ENCODE data around the gene CBY2. TPM values are rescaled to one million over a fixed set of nuclear protein-coding genes. Genes with fewer than 3 reads are reported as not detected.

Gene CBY2
- total RNA-seq, 2 experiments from 2014 or later = not detected

DNA sequence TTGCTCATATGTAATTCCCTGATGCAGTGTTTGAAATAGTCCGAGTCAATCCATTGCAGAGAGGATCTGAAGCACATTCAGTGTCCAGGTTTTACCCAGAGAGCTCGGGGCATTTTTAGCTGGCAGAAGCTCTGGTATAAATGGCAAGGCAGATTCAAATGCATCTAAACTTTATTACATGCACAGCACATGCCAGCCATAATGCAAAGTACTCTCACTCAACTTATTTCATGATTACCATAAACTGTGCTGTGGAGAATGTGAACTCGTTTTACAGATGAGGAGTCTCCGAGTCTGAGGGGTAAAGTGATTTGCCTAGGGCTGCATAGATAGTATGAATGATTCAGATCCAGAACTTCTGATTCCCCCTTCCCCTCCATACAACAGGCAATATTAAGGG is 13.5 kb upstream of the CBY2 start:
- Mint-ChIP-seq H3K27me3 (no peaks in the 10 kb centered on the region), H3K36me3 (ENCODE audit: low read depth) (no peaks in the 10 kb centered on the region), H3K4me3 (no peak overlapping the region), H3K9me3 (peaks cover 4% of the 10 kb centered on the region), H3K27ac (no peak overlapping the region), H3K4me1 (ENCODE audit: low read depth) (peaks cover 4% of the 10 kb centered on the region)
- DNase-seq (no peak), ATAC-seq (ENCODE audit: poor library complexity) (no peak)
- ChIA-PET CTCF (no interaction called here), POLR2A (no interaction called here)
- TF ChIP-seq, protein P1, sequence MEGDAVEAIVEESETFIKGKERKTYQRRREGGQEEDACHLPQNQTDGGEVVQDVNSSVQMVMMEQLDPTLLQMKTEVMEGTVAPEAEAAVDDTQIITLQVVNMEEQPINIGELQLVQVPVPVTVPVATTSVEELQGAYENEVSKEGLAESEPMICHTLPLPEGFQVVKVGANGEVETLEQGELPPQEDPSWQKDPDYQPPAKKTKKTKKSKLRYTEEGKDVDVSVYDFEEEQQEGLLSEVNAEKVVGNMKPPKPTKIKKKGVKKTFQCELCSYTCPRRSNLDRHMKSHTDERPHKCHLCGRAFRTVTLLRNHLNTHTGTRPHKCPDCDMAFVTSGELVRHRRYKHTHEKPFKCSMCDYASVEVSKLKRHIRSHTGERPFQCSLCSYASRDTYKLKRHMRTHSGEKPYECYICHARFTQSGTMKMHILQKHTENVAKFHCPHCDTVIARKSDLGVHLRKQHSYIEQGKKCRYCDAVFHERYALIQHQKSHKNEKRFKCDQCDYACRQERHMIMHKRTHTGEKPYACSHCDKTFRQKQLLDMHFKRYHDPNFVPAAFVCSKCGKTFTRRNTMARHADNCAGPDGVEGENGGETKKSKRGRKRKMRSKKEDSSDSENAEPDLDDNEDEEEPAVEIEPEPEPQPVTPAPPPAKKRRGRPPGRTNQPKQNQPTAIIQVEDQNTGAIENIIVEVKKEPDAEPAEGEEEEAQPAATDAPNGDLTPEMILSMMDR (IDR thresholded peaks at IDR 0.05) = no peak
- Histone ChIP-seq H3K36me3 (ENCODE audit: insufficient read depth, low read length) (no peaks in the 10 kb centered on the region), H3K4me3 (ENCODE audit: low read length) (no peak overlapping the region), H3K9me3 (ENCODE audit: control insufficient read depth in 1 of 2, insufficient read depth in 1 of 2, low read length in 2 of 2) (no peaks in the 10 kb centered on the region), H3K4me1 (ENCODE audit: insufficient read depth, low read length) (no peaks in the 10 kb centered on the region), H3K27ac (ENCODE audit: low read depth in 1 of 2, low read length in 2 of 2) (no peak overlapping the region), H3K27me3 (ENCODE audit: control insufficient read depth in 1 of 2, insufficient read depth in 2 of 2, low read length in 2 of 2) (peaks cover 0 to 2% of the 10 kb centered on the region in 2 experiments)
- intact Hi-C loops (cut with DNase I, micrococcal nuclease) = no loop called here

DNA sequence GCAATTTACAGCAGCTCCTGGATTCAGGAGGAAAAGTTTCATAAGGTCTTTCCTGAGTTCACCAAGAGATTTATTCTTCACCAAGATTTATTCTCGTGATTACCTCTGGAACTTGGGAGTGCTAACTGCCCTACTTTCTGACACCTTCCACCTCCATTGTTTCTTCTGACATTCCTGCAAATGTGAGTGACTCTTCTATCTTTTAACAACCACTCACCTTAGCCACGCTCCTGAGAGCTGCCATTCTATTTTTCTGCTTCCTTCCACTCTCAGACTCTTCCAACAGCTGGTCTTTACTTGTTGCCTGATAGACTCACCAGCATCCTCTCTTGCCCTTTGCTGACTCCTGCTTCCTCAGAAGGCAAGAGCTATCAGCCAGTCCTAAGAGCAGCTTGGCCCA is 11.5 kb upstream of the CBY2 start:
- ChIA-PET POLR2A (no interaction called here), CTCF (no interaction called here)
- no peak overlapping the region for H3K27ac Mint-ChIP-seq
- TF ChIP-seq, protein P1 (IDR thresholded peaks at IDR 0.05) = no peak
- no peak overlapping the region for H3K4me3 Mint-ChIP-seq
- H3K4me1 Mint-ChIP-seq (ENCODE audit: low read depth) = peaks cover 8% of the 10 kb centered on the region
- Histone ChIP-seq H3K4me1 (ENCODE audit: insufficient read depth, low read length) (no peaks in the 10 kb centered on the region), H3K27ac (ENCODE audit: low read depth in 1 of 2, low read length in 2 of 2) (no peak overlapping the region), H3K27me3 (ENCODE audit: control insufficient read depth in 1 of 2, insufficient read depth in 2 of 2, low read length in 2 of 2) (peaks cover 0 to 2% of the 10 kb centered on the region in 2 experiments), H3K4me3 (ENCODE audit: low read length) (no peak overlapping the region), H3K36me3 (ENCODE audit: insufficient read depth, low read length) (no peaks in the 10 kb centered on the region), H3K9me3 (ENCODE audit: control insufficient read depth in 1 of 2, insufficient read depth in 1 of 2, low read length in 2 of 2) (no peaks in the 10 kb centered on the region)
- H3K27me3 Mint-ChIP-seq = no peaks in the 10 kb centered on the region
- no peak for DNase-seq
- peaks cover 4% of the 10 kb centered on the region for H3K9me3 Mint-ChIP-seq
- intact Hi-C loops (cut with DNase I, micrococcal nuclease) = no loop called here
- ATAC-seq (ENCODE audit: poor library complexity) = no peak
- no peaks in the 10 kb centered on the region for H3K36me3 Mint-ChIP-seq (ENCODE audit: low read depth)

DNA sequence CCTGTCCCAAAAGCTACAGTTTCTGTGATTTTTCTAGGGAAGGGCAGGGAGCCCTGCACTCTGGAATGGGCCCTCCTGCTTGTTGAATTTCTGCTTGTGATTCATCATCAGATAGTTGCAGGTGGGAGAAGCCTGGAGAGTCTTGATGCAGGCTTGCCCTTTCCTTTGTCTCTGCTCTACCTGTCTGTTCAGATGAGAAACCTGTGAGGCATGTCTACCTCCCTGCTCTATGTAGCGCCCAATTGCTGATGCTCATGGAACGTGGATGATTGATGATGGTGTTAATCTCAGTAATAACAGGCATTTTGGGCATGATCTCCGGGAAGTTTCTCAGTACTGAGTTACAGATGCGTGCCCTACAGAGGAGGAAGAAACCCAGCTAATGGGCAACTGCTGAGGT is 10.9 kb upstream of the CBY2 start:
- H3K9me3 Mint-ChIP-seq = peaks cover 4% of the 10 kb centered on the region
- H3K36me3 ChIP-seq (ENCODE audit: insufficient read depth, low read length) = no peaks in the 10 kb centered on the region
- ATAC-seq (ENCODE audit: poor library complexity) (no peak), DNase-seq (no peak)
- peaks cover 0 to 2% of the 10 kb centered on the region in 2 experiments for H3K27me3 ChIP-seq (ENCODE audit: control insufficient read depth in 1 of 2, insufficient read depth in 2 of 2, low read length in 2 of 2)
- CTCF ChIA-PET = no interaction called here
- POLR2A ChIA-PET = no interaction called here
- H3K4me1 Mint-ChIP-seq (ENCODE audit: low read depth) = peaks cover 8% of the 10 kb centered on the region
- H3K4me1 ChIP-seq (ENCODE audit: insufficient read depth, low read length) = no peaks in the 10 kb centered on the region
- no peak overlapping the region for H3K27ac Mint-ChIP-seq
- TF ChIP-seq, protein P1 (IDR thresholded peaks at IDR 0.05) = no peak
- no peak overlapping the region for H3K27ac ChIP-seq (ENCODE audit: low read depth in 1 of 2, low read length in 2 of 2)
- no peaks in the 10 kb centered on the region for H3K9me3 ChIP-seq (ENCODE audit: control insufficient read depth in 1 of 2, insufficient read depth in 1 of 2, low read length in 2 of 2)
- no peaks in the 10 kb centered on the region for H3K36me3 Mint-ChIP-seq (ENCODE audit: low read depth)
- no peaks in the 10 kb centered on the region for H3K27me3 Mint-ChIP-seq
- intact Hi-C loops (cut with DNase I, micrococcal nuclease) = no loop called here
- H3K4me3 ChIP-seq (ENCODE audit: low read length) = no peak overlapping the region
- H3K4me3 Mint-ChIP-seq = no peak overlapping the region
